ENCODE data around the gene GDPD3. TPM values are rescaled to one million over a fixed set of nuclear protein-coding genes. Genes with fewer than 3 reads are reported as not detected.

Gene GDPD3
- total and polyA plus RNA-seq, 2 of the 13 experiments (the other 11 are each of a cell fraction or from before 2014, with no cell fraction given) = 18.7 to 20.6 TPM

DNA sequence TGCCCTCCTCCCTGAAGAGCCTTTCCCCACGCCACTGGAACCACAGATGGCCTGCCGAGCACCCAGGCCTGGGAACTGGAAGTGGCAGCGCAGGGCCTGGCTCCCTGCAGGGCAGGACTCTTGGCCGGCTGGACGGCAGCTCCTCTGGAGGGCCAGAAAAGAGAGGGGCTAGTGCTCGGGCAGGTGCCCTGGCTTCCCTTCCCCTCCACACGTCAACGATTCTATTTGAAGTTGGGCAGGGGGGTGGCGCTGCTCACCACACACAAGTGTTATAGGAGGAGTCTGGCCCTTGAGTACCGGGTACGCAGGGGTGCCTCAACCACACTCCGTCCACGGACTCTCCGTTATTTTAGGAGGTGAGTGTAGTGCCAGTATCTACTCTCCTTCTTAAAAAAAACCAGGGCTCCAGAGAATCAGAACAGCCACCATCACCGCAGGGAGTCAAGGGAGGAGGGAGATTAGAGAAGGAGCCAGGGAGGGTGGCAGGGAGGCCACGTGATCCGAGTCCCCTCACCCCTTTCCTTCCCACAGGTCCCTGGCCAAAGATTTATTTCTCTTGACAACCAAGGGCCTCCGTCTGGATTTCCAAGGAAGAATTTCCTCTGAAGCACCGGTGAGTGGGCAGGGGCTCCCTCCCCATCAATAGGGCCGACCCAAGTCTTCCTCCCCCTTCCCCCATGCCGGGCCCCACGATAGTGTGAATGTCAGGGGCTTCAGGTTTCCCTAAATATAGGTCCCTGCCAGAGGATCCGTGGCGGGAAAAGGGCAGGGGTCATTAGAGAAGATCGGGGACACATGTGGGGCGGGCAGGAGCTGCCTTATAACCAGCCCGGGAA, 49.2 kb downstream of the GDPD3 start (continued):
- peak; percentile 75; the same call in 1 of the 2 replicates for TF ChIP-seq ZBTB3 (CRISPR knock-in tag; IDR thresholded peaks at IDR 0.05; ENCODE audit: borderline replicate concordance, low read depth)
- no peak; the same call in none of the 2 replicates for TF ChIP-seq YEATS4 (CRISPR knock-in tag; IDR thresholded peaks at IDR 0.05; ENCODE audit: borderline replicate concordance)
- peak; percentile 89; the same call in 1 of the 2 replicates for TF ChIP-seq ZFP82 (CRISPR knock-in tag; IDR thresholded peaks at IDR 0.05; ENCODE audit: borderline replicate concordance)
- peak; percentile 20 for TF ChIP-seq ZNF781 (CRISPR knock-in tag; IDR thresholded peaks at IDR 0.05; ENCODE audit: borderline replicate concordance, not compliant biosample characterization)
- TF ChIP-seq, protein P1, sequence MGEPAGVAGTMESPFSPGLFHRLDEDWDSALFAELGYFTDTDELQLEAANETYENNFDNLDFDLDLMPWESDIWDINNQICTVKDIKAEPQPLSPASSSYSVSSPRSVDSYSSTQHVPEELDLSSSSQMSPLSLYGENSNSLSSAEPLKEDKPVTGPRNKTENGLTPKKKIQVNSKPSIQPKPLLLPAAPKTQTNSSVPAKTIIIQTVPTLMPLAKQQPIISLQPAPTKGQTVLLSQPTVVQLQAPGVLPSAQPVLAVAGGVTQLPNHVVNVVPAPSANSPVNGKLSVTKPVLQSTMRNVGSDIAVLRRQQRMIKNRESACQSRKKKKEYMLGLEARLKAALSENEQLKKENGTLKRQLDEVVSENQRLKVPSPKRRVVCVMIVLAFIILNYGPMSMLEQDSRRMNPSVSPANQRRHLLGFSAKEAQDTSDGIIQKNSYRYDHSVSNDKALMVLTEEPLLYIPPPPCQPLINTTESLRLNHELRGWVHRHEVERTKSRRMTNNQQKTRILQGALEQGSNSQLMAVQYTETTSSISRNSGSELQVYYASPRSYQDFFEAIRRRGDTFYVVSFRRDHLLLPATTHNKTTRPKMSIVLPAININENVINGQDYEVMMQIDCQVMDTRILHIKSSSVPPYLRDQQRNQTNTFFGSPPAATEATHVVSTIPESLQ (CRISPR knock-in tag; conservative IDR thresholded peaks at IDR 0.05) = no peak
- TF ChIP-seq, protein P2, sequence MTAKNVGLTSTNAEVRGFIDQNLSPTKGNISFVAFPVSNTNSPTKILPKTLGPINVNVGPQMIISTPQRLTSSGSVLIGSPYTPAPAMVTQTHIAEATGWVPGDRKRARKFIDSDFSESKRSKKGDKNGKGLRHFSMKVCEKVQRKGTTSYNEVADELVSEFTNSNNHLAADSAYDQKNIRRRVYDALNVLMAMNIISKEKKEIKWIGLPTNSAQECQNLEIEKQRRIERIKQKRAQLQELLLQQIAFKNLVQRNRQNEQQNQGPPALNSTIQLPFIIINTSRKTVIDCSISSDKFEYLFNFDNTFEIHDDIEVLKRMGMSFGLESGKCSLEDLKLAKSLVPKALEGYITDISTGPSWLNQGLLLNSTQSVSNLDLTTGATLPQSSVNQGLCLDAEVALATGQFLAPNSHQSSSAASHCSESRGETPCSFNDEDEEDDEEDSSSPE (CRISPR knock-in tag; IDR thresholded peaks at IDR 0.05) = peak; percentile 37; the same call in 1 of the 2 replicates
- TF ChIP-seq ZNF75D (CRISPR knock-in tag; IDR thresholded peaks at IDR 0.05; ENCODE audit: borderline replicate concordance) = no peak
- TF ChIP-seq, protein P3, sequence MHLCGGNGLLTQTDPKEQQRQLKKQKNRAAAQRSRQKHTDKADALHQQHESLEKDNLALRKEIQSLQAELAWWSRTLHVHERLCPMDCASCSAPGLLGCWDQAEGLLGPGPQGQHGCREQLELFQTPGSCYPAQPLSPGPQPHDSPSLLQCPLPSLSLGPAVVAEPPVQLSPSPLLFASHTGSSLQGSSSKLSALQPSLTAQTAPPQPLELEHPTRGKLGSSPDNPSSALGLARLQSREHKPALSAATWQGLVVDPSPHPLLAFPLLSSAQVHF (CRISPR knock-in tag; IDR thresholded peaks at IDR 0.05) = no peak
- no peak for TF ChIP-seq ZNF460 (CRISPR knock-in tag; IDR thresholded peaks at IDR 0.05; ENCODE audit: borderline replicate concordance)
- TF ChIP-seq SALL1 (CRISPR knock-in tag; IDR thresholded peaks at IDR 0.05) = peak; percentile 75; the same call in 1 of the 2 replicates
- TF ChIP-seq MTF2 (CRISPR knock-in tag; IDR thresholded peaks at IDR 0.05; ENCODE audit: borderline replicate concordance) = no peak
- TF ChIP-seq, protein P4, sequence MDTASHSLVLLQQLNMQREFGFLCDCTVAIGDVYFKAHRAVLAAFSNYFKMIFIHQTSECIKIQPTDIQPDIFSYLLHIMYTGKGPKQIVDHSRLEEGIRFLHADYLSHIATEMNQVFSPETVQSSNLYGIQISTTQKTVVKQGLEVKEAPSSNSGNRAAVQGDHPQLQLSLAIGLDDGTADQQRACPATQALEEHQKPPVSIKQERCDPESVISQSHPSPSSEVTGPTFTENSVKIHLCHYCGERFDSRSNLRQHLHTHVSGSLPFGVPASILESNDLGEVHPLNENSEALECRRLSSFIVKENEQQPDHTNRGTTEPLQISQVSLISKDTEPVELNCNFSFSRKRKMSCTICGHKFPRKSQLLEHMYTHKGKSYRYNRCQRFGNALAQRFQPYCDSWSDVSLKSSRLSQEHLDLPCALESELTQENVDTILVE (CRISPR knock-in tag; IDR thresholded peaks at IDR 0.05) = no peak
- TF ChIP-seq ZNF670 (CRISPR knock-in tag; IDR thresholded peaks at IDR 0.05; ENCODE audit: borderline replicate concordance) = 0 out of 2 replicates have a peak, but pooled peaks have one; percentile 71
- TF ChIP-seq, protein P5, sequence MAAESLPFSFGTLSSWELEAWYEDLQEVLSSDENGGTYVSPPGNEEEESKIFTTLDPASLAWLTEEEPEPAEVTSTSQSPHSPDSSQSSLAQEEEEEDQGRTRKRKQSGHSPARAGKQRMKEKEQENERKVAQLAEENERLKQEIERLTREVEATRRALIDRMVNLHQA (CRISPR knock-in tag; IDR thresholded peaks at IDR 0.05) = no peak
- no peak for TF ChIP-seq PCBP1 (IDR thresholded peaks at IDR 0.05; ENCODE audit: borderline replicate concordance, low read depth, low read length)
- TF ChIP-seq ZFY (CRISPR knock-in tag; IDR thresholded peaks at IDR 0.05) = peak; percentile 76
- no peak for TF ChIP-seq TP53 (CRISPR knock-in tag; conservative IDR thresholded peaks at IDR 0.05)
- TF ChIP-seq CHD4 (IDR thresholded peaks at IDR 0.05; ENCODE audit: borderline replicate concordance, low read length) = no peak
- TF ChIP-seq ZNF557 (CRISPR knock-in tag; IDR thresholded peaks at IDR 0.05) = no peak; the same call in 1 of the 2 replicates
- no peak for TF ChIP-seq TRIM24 (CRISPR knock-in tag; IDR thresholded peaks at IDR 0.05)
- TF ChIP-seq HMG20A (CRISPR knock-in tag; IDR thresholded peaks at IDR 0.05; ENCODE audit: borderline replicate concordance) = no peak
- peak; percentile 66; the same call in 1 of the 2 replicates for TF ChIP-seq ZNF335 (CRISPR knock-in tag; IDR thresholded peaks at IDR 0.05)
- peak; percentile 87 for TF ChIP-seq HDAC1 (CRISPR knock-in tag; IDR thresholded peaks at IDR 0.05)
- no peak; the same call in 1 of the 2 replicates for TF ChIP-seq ZKSCAN8 (CRISPR knock-in tag; IDR thresholded peaks at IDR 0.05; ENCODE audit: borderline replicate concordance)

Data from HepG2 (cell line).